DMS79 (cell line): ENCODE measurements around the gene PGAM2.

Experiments used
- DNase-seq: peaks from one replicate; lab custom pipeline; 2025; lab: John Stamatoyannopoulos, UW

PGAM2 gene

GRCh38 chr7:44083796-44084195 is 18.4 kb upstream of the PGAM2 start:
- DNase-seq: no peak

GRCh38 chr7:44082541-44083207 is 17.3 kb upstream of the PGAM2 start:
- peak; percentile 100 for DNase-seq

- no peak for DNase-seq
Measured at GRCh38 chr7:44081266-44081748, 15.9 kb upstream of the PGAM2 start.

GRCh38 chr7:44080686-44081265 is 15.4 kb upstream of the PGAM2 start:
- DNase-seq: no peak

GRCh38 chr7:44080118-44080517 is 14.8 kb upstream of the PGAM2 start:
- DNase-seq: no peak

- no peak for DNase-seq
Measured at GRCh38 chr7:44079331-44080021, 14.1 kb upstream of the PGAM2 start.

- DNase-seq: no peak
Measured at GRCh38 chr7:44078521-44078920, 13.2 kb upstream of the PGAM2 start.

- DNase-seq: no peak
Measured at GRCh38 chr7:44077681-44078091, 12.3 kb upstream of the PGAM2 start.

- DNase-seq: no peak
Measured at GRCh38 chr7:44077061-44077460, 11.7 kb upstream of the PGAM2 start.

GRCh38 chr7:44076101-44076895 is 10.9 kb upstream of the PGAM2 start:
- no peak for DNase-seq

GRCh38 chr7:44075296-44076075 is 10.1 kb upstream of the PGAM2 start:
- no peak for DNase-seq

GRCh38 chr7:44074349-44074695 is 9.0 kb upstream of the PGAM2 start:
- DNase-seq: no peak

- DNase-seq: no peak
Measured at GRCh38 chr7:44073664-44074348, 8.4 kb upstream of the PGAM2 start.

- DNase-seq: no peak
Measured at GRCh38 chr7:44072364-44073231, 7.2 kb upstream of the PGAM2 start.

- no peak for DNase-seq
Measured at GRCh38 chr7:44071726-44072363, 6.5 kb upstream of the PGAM2 start.

GRCh38 chr7:44068054-44068453 is 2.7 kb upstream of the PGAM2 start:
- DNase-seq: no peak

GRCh38 chr7:44067064-44067951 is 1.9 kb upstream of the PGAM2 start:
- no peak for DNase-seq

GRCh38 chr7:44066494-44067063 is 1.2 kb upstream of the PGAM2 start:
- DNase-seq: no peak
